Measurements from ENCODE around the gene NEU4.

- no peak for TF ChIP-seq POLR2A (IDR thresholded peaks at IDR 0.05)
- no peak for TF ChIP-seq CTCF (IDR thresholded peaks at IDR 0.05)
Observed at GRCh38 chr2:241777170-241777685, 31.8 kb upstream of the NEU4 start.
